Hematopoietic multipotent progenitor cell treated with erythropoietin and hydrocortisone succinate and interleukin-3 and kit ligand, for 4 days (in vitro differentiated cells): ENCODE measurements around the gene MPHOSPH8.
"Not testable (repeated sequence)": the region's sequence is repeated elsewhere in the genome, so short reads cannot be mapped to it uniquely, and the experiment has no call there.

Experiments used
- DNase-seq: peaks from one replicate; pipeline ENCODE4 v3.0.0-alpha.2; 2015

The MPHOSPH8 gene

DNA sequence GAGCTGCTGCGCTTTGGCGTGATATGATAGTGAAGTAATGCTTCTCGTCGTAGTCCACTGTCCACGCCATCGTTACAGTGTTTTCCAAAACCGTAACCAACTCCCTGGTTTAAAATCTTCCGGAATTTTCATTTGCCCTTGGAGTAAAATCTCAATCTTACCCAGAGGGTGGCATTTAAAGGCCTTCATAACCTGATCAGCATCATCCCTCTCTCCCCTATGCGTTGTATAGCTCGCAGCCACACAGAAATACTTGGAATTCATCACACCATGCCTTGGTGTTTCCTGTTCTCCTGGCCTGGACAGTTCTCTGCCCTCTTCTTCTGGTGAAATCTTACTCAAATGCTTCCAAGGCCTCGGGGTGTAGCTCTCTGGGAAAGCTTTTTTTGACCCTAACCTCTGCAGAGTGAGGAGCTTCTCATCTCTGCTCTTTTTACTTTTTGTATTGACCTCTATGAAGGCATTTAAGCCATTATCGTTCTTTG, 839 bp downstream of the MPHOSPH8 start:
- DNase-seq: no peak

DNA sequence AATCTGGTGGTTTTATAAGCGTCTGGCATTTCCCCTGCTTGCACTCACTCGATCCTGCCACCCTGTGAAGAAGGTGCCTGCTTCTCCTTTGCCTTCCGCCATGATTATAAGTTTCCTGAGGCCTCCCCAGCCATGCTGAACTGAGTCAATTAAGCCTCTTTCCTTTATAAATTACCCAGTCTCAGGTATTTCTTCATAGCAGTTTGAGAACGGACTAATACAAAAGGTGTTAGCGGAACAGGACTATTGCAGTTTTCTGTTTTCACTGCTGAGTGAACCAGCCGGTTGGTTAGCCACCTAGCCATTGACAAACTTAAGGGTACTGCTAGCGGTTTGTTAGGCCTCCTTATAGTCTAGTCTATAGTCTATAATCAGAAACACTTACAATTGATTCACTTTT, 2.5 kb downstream of the MPHOSPH8 start:
- DNase-seq: not testable (repeated sequence)

DNA sequence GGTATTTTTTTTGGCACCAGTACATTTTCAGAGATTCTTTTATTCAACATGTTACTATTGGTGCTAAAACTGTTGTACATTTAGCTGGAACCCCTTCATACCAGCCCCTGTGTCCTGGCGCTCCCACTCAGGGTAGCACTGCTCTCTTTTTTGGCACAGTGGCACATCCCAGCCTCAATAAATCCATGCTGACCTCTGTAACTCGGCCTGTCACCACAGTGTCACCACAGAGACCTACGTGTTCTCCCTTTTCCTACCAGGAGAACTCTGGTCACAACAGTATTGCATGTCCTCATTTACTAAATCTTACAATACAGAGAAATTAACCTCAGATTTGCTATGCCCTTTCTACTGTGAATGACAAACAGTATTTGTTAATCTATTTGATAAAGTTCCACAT, 10.2 kb downstream of the MPHOSPH8 start:
- DNase-seq: no peak

GRCh38 chr13:19645000-19645399, 11.5 kb downstream of the MPHOSPH8 start:
- no peak for DNase-seq

- DNase-seq: no peak
Observed at GRCh38 chr13:19646063-19646462, 12.6 kb downstream of the MPHOSPH8 start.

GRCh38 chr13:19650742-19651141, 17.3 kb downstream of the MPHOSPH8 start:
- DNase-seq: no peak

DNA sequence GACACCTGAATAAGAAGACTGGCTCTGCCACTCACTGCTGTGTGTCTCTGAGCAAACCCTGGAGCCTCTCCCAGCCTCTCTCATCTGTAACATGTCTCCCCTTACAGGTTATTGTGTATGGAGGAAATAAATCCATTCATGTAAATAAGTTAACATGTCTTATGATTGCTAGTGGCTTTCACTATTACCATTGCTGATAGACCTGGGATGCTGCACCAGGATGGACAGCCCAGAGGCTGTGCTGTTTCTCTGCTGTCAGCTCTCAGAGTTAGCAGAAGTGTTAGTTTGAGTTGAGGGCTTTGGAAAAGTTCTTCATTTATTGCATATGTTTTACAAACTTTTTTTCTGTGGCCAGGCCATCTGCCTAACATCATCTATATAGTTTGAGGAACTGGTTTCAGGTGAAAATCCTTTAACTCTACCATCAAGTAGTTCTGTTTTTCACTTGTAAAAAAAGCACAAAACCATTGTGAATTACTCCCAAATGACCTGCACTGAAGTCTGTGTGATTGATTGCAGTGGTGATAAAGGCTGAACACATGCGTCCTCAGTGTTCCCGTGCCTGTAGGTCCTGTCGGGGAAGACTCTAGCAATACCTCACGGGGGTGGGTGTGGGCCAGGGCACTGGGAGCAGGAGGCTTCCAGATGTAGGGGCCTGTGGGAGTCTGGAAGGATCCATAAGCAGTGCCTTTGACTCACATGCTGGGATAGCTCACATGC, 24.6 kb downstream of the MPHOSPH8 start:
- no peak for DNase-seq

DNA sequence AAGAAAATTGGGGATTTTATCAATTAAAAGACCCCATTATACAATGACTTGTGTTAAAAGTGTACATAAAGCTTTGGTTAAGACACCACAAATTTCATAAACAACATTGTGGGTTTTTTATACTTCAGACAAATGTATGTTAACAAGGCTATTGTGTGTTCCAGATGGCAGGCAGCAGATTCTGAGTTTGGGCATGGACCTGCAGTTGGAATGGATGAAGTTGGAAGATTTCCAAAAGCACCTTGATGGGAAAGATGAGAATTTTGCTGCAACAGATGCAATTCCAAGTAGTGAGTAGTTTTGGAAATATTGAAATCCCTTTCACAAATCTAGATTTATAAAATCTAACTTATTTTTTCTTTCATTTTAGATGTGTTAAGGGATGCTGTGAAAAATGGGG, 25.4 kb downstream of the MPHOSPH8 start:
- DNase-seq: no peak

GRCh38 chr13:19661126-19661525, 27.7 kb downstream of the MPHOSPH8 start:
- no peak for DNase-seq

DNA sequence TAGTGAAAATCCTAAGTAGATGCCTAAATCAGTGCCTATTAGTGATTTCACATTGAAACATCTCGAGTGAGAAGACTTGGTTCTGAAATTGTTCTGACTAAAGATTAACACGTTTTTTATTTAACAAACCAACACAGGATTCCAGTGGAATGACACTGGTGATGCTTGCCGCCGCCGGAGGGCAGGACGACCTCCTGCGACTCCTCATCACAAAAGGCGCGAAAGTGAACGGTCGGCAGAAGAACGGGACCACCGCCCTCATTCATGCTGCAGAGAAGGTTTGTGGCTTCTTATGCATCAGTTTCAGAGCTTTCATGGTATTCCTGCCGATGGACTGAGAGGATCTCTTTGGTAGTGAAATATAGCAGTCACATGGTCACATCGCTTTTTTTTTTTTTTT, 28.1 kb downstream of the MPHOSPH8 start:
- no peak for DNase-seq

DNA sequence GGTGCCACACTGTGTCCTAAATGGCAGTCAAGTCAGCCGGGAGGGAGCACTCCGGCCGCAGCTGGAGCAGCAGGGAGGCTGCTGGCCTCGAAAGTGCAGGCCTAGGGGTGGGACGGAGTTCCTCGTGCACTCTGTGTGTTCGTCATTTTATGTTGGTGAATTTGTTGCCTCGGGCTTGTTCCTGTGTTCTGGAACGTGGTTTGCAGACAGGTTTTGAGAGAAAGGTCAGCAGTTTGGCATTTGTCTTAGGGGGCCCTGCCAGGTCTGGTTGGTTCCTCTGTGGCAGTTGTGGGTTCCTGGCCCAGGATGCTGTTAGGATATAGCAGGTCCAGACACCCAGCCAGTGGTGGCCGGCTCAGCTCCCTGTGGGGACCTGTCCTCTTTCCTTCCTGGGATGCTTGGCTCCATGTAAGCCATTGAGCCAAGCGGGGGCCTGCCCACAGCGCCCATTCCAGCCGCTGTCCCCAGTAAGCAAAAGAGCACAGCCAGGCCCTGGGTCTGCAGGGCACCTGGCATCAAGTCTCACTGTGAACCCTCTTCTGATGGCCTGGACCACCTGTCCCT, 30.0 kb downstream of the MPHOSPH8 start:
- no peak for DNase-seq

- DNase-seq: no peak
Observed at GRCh38 chr13:19664481-19665230, 31.2 kb downstream of the MPHOSPH8 start.

- no peak for DNase-seq
Observed at GRCh38 chr13:19665427-19665859, 32.0 kb downstream of the MPHOSPH8 start.

DNA sequence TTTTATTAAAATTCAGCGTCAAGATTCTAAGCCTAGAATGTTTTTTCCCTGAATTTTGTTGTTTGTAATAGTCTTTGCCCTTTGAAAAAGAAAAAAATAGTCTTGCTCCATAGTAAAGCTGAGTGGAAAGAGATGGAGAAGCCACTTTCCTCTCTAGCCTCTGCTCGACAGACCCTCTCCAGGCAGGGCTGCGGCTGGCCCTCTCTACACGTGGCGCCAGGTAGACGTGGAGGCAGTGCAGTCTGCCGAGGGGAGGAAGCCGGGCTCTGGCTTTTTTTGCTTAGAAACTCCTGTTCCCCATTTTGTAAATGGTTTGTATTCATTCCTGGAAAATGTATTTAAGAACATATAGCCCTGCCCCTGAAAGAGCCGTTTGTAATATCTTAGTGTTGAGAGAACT, 35.3 kb downstream of the MPHOSPH8 start:
- no peak for DNase-seq

GRCh38 chr13:19670147-19670546, 36.7 kb downstream of the MPHOSPH8 start:
- DNase-seq: no peak

GRCh38 chr13:19672990-19673389, 39.5 kb downstream of the MPHOSPH8 start:
- DNase-seq: no peak

DNA sequence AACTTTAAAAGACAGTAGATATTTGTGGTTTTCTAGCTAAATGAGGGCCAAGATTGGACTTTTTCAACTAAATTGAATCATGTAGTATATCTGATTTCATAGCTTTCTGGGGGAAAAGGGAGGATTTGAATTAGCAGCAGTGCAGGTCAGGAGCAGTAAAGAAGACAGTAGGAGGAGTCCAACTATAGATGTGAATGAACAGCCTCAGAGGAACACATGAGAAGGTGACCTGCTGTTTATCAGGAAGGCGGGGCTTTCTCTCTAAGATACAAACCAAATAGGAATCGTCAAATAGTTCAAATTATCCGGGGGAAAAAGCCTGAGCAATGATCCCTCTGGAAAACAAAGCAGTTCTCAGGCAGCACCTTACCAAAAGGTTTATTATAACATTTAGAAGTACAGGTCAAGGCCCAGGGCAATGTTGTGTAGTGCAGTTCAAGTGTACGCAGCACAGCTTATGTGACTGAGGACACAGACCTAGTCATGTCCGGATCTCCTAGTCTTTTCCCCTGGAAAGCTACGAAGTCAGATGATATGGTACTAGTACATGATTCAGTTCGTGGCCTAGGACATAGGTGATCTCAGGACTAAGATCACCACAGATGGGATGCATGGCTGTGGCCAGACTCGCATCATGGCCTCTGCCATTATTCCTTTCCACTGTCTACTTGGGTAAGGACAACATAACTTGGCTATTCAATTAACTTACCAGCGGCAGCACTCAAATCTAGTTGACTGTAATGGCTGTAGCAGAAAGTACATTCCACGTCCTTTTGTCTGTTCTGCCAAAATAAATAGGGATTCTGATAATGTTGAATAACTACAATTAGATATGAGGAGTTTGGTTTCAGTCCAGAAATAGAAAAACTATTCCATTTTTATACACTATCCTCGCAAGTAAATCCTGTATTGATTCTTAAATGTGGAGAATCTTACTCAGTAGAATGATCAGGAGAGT, 40.3 kb downstream of the MPHOSPH8 start:
- no peak for DNase-seq

- no peak for DNase-seq
Observed at GRCh38 chr13:19674898-19675297, 41.4 kb downstream of the MPHOSPH8 start.

DNA sequence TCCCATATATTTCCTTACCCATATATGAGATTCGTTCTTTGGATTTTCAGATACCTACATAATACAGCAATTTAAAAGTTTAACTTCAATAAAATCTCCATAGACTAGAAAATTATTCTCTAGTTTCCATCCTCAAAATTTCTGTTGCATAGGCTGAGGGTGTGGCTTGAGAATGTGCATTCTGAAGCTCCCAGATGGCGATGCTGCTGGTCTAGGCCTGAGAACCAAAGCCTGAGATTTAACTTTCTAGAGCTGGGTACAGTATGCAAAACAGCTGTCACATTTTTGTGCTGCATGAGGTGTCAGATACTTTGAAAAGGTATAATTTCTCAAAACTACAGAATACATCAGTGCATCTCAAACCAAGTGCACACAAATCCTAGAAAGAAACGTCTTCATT, 42.7 kb downstream of the MPHOSPH8 start:
- DNase-seq: no peak

- DNase-seq: no peak
Observed at GRCh38 chr13:19680751-19681150, 47.3 kb downstream of the MPHOSPH8 start.

DNA sequence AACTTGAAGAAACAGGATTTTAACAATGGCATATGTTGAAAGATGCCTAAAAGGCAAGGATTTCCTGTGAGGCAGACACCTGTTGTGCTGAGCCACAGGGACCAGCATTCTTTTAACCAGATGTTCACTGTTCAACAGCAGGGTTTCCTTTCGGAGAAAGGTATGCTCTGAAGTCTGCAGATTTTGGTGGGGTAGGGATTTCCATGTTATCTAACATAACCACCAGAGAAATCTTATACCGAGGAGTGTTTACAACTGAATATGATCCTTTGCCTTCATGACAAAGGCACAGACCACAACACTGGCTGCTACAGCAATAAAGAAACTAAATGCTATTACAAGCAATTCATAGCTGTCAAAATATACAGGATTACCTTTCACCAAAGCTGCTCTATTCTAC, 48.1 kb downstream of the MPHOSPH8 start:
- no peak for DNase-seq

DNA sequence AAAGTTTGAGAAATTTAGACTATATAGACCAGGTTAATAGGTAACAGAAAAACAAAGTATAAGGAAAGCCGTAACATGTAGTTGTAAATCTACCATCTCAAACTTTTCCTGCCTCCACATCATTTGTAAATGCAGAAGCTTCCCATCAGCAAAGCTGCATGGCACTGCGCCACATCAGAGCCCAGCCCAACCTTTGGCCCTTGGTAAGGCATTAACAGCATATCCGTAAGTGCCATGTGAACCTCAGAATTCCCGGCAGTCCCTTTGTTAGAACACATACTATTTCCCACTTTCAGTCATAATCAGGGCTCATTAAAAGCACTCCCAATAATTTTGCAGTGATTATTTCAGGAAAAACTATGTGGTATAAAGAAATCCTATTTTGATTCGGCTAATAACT, 51.6 kb downstream of the MPHOSPH8 start:
- DNase-seq: no peak

GRCh38 chr13:19685437-19685836, 52.0 kb downstream of the MPHOSPH8 start:
- DNase-seq: no peak
